Measurements from ENCODE around the gene LRRC42. TPM values are rescaled to one million over a fixed set of nuclear protein-coding genes. Genes with fewer than 3 reads are reported as not detected.
A peak's percentile ranks its signal among the peaks of the same experiment; 100 is the strongest.

The LRRC42 gene
- total RNA-seq, 1 donor from 2014 or later, result 51.1 TPM

- no peak overlapping the region for H3K4me3 ChIP-seq (ENCODE audit: low read depth, low read length)
- FAIRE-seq (no peak), DNase-seq (ENCODE audit: low read depth) (no peak)
- H3K27me3 ChIP-seq (ENCODE audit: control insufficient read depth, insufficient read depth, low read length), result no peaks in the 10 kb centered on the region
- peaks cover 7% of the 10 kb centered on the region for H3K36me3 ChIP-seq (ENCODE audit: control insufficient read depth, insufficient read depth, low read length)
- no peak for TF ChIP-seq CTCF (IDR thresholded peaks at IDR 0.05; ENCODE audit: insufficient read depth, low read length, severe bottlenecking)
Measured at GRCh38 chr1:53948291-53948690, 2.1 kb downstream of the LRRC42 start.

GRCh38 chr1:53949023-53949990, 3.2 kb downstream of the LRRC42 start:
- FAIRE-seq (no peak), DNase-seq (ENCODE audit: low read depth) (peak; percentile 34)
- Histone ChIP-seq H3K4me3 (ENCODE audit: low read depth, low read length) (no peak overlapping the region), H3K27me3 (ENCODE audit: control insufficient read depth, insufficient read depth, low read length) (no peaks in the 10 kb centered on the region), H3K36me3 (ENCODE audit: control insufficient read depth, insufficient read depth, low read length) (peaks cover 7% of the 10 kb centered on the region)
- TF ChIP-seq CTCF (IDR thresholded peaks at IDR 0.05; ENCODE audit: insufficient read depth, low read length, severe bottlenecking), result peak; percentile 66

GRCh38 chr1:53951697-53952096, 5.5 kb downstream of the LRRC42 start:
- FAIRE-seq (no peak), DNase-seq (ENCODE audit: low read depth) (no peak)
- no peaks in the 10 kb centered on the region for H3K27me3 ChIP-seq (ENCODE audit: control insufficient read depth, insufficient read depth, low read length)
- TF ChIP-seq CTCF (IDR thresholded peaks at IDR 0.05; ENCODE audit: insufficient read depth, low read length, severe bottlenecking), result no peak
- no peak overlapping the region for H3K4me3 ChIP-seq (ENCODE audit: low read depth, low read length)
- peaks cover 7% of the 10 kb centered on the region for H3K36me3 ChIP-seq (ENCODE audit: control insufficient read depth, insufficient read depth, low read length)

GRCh38 chr1:53954128-53954527, 8.0 kb downstream of the LRRC42 start:
- Histone ChIP-seq H3K27me3 (ENCODE audit: control insufficient read depth, insufficient read depth, low read length) (no peaks in the 10 kb centered on the region), H3K4me3 (ENCODE audit: low read depth, low read length) (no peak overlapping the region), H3K36me3 (ENCODE audit: control insufficient read depth, insufficient read depth, low read length) (peaks cover 7% of the 10 kb centered on the region)
- no peak for TF ChIP-seq CTCF (IDR thresholded peaks at IDR 0.05; ENCODE audit: insufficient read depth, low read length, severe bottlenecking)
- FAIRE-seq (no peak), DNase-seq (ENCODE audit: low read depth) (no peak)

GRCh38 chr1:53956308-53957168, 10.4 kb downstream of the LRRC42 start:
- Histone ChIP-seq H3K27me3 (ENCODE audit: control insufficient read depth, insufficient read depth, low read length) (no peaks in the 10 kb centered on the region), H3K4me3 (ENCODE audit: low read depth, low read length) (no peak overlapping the region), H3K36me3 (ENCODE audit: control insufficient read depth, insufficient read depth, low read length) (peaks cover 8% of the 10 kb centered on the region)
- FAIRE-seq (no peak), DNase-seq (ENCODE audit: low read depth) (peak; percentile 64)
- TF ChIP-seq CTCF (IDR thresholded peaks at IDR 0.05; ENCODE audit: insufficient read depth, low read length, severe bottlenecking), result no peak

Measured in bronchial epithelial cell (primary cell).